Daoy (cell line): ENCODE measurements around the gene SLC16A9. TPM values are rescaled to one million over a fixed set of nuclear protein-coding genes. Genes with fewer than 3 reads are reported as not detected.

ENCODE experiments used
- DNase-seq: peaks from one replicate; pipeline ENCODE4 v3.0.0-alpha.2; 2015; ENCODE audit warnings: low read depth
- total RNA-seq: library from RNA; depleted of rRNA; stranded (reverse); fragments of >200 nt; shearing (Covaris generic); gene quantifications from 2 replicates; pipeline ENCODE4 v1.2.3, GENCODE V29; 2014

SLC16A9 gene
- total RNA-seq, 1 experiment from 2014 or later, result 13.7 TPM

- DNase-seq, result no peak
Measured at GRCh38 chr10:59719374-59719773, 9.7 kb upstream of the SLC16A9 start.

GRCh38 chr10:59718257-59718656 is 8.6 kb upstream of the SLC16A9 start:
- DNase-seq, result no peak

- no peak for DNase-seq
Measured at GRCh38 chr10:59713196-59713821, 3.7 kb upstream of the SLC16A9 start.

GRCh38 chr10:59711871-59712494 is 2.3 kb upstream of the SLC16A9 start:
- no peak for DNase-seq

GRCh38 chr10:59708816-59709394 is 745 bp downstream of the SLC16A9 start:
- peak; percentile 41 for DNase-seq

GRCh38 chr10:59706851-59707797 is 2.5 kb downstream of the SLC16A9 start:
- DNase-seq, result no peak

GRCh38 chr10:59705931-59706330 is 3.7 kb downstream of the SLC16A9 start:
- DNase-seq, result no peak

- no peak for DNase-seq
Measured at GRCh38 chr10:59704630-59705029, 5.0 kb downstream of the SLC16A9 start.

- no peak for DNase-seq
Measured at GRCh38 chr10:59702347-59702746, 7.3 kb downstream of the SLC16A9 start.

- DNase-seq, result no peak
Measured at GRCh38 chr10:59700709-59701108, 8.9 kb downstream of the SLC16A9 start.

GRCh38 chr10:59698326-59698725 is 11.3 kb downstream of the SLC16A9 start:
- DNase-seq, result no peak

- no peak for DNase-seq
Measured at GRCh38 chr10:59695637-59696036, 14.0 kb downstream of the SLC16A9 start.

GRCh38 chr10:59694936-59695335 is 14.7 kb downstream of the SLC16A9 start:
- no peak for DNase-seq

- DNase-seq, result no peak
Measured at GRCh38 chr10:59692113-59692512, 17.5 kb downstream of the SLC16A9 start.

GRCh38 chr10:59688921-59689351 is 20.7 kb downstream of the SLC16A9 start:
- DNase-seq, result no peak

GRCh38 chr10:59687657-59688056 is 22.0 kb downstream of the SLC16A9 start:
- no peak for DNase-seq

GRCh38 chr10:59684006-59684405 is 25.6 kb downstream of the SLC16A9 start:
- DNase-seq, result no peak

- DNase-seq, result no peak
Measured at GRCh38 chr10:59682986-59683937, 26.4 kb downstream of the SLC16A9 start.

GRCh38 chr10:59680199-59680598 is 29.5 kb downstream of the SLC16A9 start:
- no peak for DNase-seq

GRCh38 chr10:59678884-59679301 is 30.8 kb downstream of the SLC16A9 start:
- DNase-seq, result peak; percentile 1

- no peak for DNase-seq
Measured at GRCh38 chr10:59677253-59677831, 32.3 kb downstream of the SLC16A9 start.
